Kasumi-1 (cell line): Measurements from ENCODE around the gene PHKG1.
"Not testable (repeated sequence)": the region's sequence is repeated elsewhere in the genome, so short reads cannot be mapped to it uniquely, and the experiment has no call there.

Experiments used
- DNase-seq, 2 experiments: peaks; one replicate each; lab custom pipeline; 2025; lab: John Stamatoyannopoulos, UW

The PHKG1 gene

GRCh38 chr7:56045758-56046157 is 47.0 kb downstream of the PHKG1 start:
- DNase-seq, result not testable (repeated sequence)

- no peak for DNase-seq
Observed at GRCh38 chr7:56040730-56041129, 52.0 kb downstream of the PHKG1 start.

DNA sequence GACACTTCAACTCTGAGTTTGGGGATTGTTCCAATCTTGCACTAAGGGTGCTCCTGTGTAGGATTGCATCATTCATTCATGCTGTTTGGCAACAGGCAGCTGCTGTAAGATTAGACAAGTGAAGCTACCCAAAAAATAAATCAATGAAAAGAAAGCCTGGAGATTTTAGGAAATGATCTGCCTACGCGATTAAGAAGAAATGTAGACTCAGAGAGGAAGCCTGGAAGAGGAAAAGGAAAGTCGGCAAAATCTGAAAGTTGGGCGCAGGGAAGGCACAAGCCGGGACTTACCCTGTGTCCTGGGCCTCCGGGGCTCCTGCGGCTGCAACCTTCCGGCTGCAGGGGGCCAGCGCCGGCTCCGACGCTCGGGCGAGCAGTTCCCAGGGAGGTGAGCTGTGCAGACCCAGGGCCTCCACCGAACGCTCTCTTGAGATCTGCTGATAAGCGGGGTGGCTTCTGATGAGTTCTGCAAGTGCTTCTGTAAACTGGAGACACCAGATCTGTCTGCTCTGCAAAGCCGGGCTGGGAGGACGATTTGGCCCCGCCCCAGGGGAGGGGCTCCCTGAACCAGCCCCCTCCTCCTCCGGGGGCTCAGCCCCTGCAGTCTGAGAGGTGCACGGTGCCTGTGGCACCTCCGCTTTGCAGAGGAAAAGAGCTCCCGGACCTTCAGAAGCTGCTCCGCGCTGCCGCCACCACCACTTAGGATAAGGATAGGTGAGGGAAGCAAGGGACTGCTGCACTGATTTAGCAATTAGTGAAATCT is 58.9 kb downstream of the PHKG1 start:
- peak; percentile 97 for DNase-seq

- not testable (repeated sequence) for DNase-seq
Observed at GRCh38 chr7:56032578-56032977, 60.2 kb downstream of the PHKG1 start.

DNA sequence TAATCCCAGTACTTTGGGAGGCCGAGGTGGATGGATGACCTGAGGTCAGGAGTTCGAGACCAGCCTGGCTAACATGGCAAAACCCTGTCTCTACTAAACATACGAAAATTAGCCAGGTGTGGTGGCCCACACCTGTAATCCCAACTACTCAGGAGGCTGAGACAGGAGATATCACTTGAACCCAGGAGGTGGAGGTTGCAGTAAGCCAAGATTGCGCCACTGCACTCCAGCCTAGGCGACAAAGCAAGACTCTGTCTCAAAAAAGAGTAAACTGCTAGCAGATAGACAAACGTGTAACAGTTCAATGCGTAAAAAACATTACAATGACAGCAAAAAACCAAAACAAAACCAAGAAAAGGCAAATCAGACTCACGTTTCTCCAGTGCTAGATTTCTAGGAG is 61.2 kb downstream of the PHKG1 start:
- not testable (repeated sequence) for DNase-seq

DNA sequence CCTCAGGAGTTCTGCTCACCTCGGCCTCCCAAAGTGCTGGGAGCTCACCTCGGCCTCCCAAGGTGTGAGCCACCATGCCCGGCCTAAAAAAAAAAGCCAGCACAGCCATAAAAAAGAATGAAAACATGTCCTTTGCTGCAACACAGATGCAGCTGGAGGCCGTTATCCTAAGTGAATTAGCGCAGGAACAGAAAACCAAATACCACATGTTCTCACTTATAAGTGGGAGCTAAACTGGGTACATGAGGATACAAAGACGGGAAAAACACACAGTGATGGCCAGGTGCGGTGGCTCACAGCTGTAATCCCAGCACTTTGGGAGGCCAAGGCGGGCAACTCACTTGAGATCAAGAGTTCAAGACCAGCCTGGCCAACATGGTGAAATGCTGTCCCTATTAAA is 62.4 kb downstream of the PHKG1 start:
- DNase-seq, result no peak
